Gastrocnemius medialis (tissue), 4 donors: Measurements from ENCODE around the gene ALG1L2.
"Not testable (repeated sequence)": the region's sequence is repeated elsewhere in the genome, so short reads cannot be mapped to it uniquely, and the experiment has no call there.

Experiments
- CTCF ChIP-seq, 5 experiments: fragments of 450-650 bp in 3 of 5; fragments of 200-600 bp in 2 of 5; sonication (generic) in 2 of 5; IDR thresholded peaks in 4 of 5; conservative IDR thresholded peaks in 1 of 5; 1 replicate in 4 of 5; 2 replicates in 1 of 5; pipeline ENCODE4 v1.5.1; 2016 to 2019; ENCODE audit warnings: antibody characterized with exemption in 5 of 5, mild to moderate bottlenecking in 3 of 5, moderate library complexity in 3 of 5
- POLR2A ChIP-seq, 2 donors: fragments of 450-650 bp; IDR thresholded peaks; one replicate each; pipeline ENCODE4 v1.6.1; 2017; ENCODE audit warnings: antibody characterized with exemption in 2 of 2, mild to moderate bottlenecking in 2 of 2, moderate library complexity in 2 of 2

- TF ChIP-seq CTCF (IDR thresholded peaks at IDR 0.05 in 4 of 5, conservative IDR thresholded peaks at IDR 0.05 in 1 of 5), result not testable (repeated sequence)
- peak; percentile 40 to 58 for TF ChIP-seq POLR2A (IDR thresholded peaks at IDR 0.05)
These were observed 30.5 kb downstream of the ALG1L2 start for GRCh38 chr3:130111865-130112747.
